Measurements from ENCODE around the gene CLASP1. TPM values are rescaled to one million over a fixed set of nuclear protein-coding genes. Genes with fewer than 3 reads are reported as not detected.

CLASP1 gene
- total RNA-seq, 2 donors from 2014 or later: 86.7 to 138 TPM

- H3K4me3 Mint-ChIP-seq: no peak overlapping the region
- H3K9me3 Mint-ChIP-seq: no peaks in the 10 kb centered on the region
- peaks cover 15% of the 10 kb centered on the region for H3K36me3 Mint-ChIP-seq (ENCODE audit: low read depth)
- peak overlapping the region; percentile 4 for H3K27ac Mint-ChIP-seq
- ATAC-seq (replicated peaks): no peak
- peaks cover 23% of the 10 kb centered on the region for H3K4me1 Mint-ChIP-seq
- H3K27me3 Mint-ChIP-seq: no peaks in the 10 kb centered on the region
Measured at GRCh38 chr2:121595012-121595891, 54.0 kb downstream of the CLASP1 start.

- Mint-ChIP-seq H3K4me3 (no peak overlapping the region), H3K27me3 (no peaks in the 10 kb centered on the region), H3K4me1 (peaks cover 20% of the 10 kb centered on the region), H3K36me3 (ENCODE audit: low read depth) (peaks cover 35% of the 10 kb centered on the region), H3K9me3 (no peaks in the 10 kb centered on the region), H3K27ac (peak overlapping the region; percentile 7)
- no peak for ATAC-seq (replicated peaks)
Measured at GRCh38 chr2:121591199-121591598, 58.1 kb downstream of the CLASP1 start.

GRCh38 chr2:121588357-121588756 is 60.9 kb downstream of the CLASP1 start:
- Mint-ChIP-seq H3K27ac (no peak overlapping the region), H3K4me3 (no peak overlapping the region), H3K4me1 (peaks cover 30% of the 10 kb centered on the region), H3K9me3 (no peaks in the 10 kb centered on the region), H3K27me3 (no peaks in the 10 kb centered on the region), H3K36me3 (ENCODE audit: low read depth) (peaks cover 43% of the 10 kb centered on the region)
- no peak for ATAC-seq (replicated peaks)

GRCh38 chr2:121587131-121587530 is 62.1 kb downstream of the CLASP1 start:
- Mint-ChIP-seq H3K27ac (no peak overlapping the region), H3K27me3 (no peaks in the 10 kb centered on the region), H3K4me3 (no peak overlapping the region), H3K4me1 (peaks cover 35% of the 10 kb centered on the region), H3K36me3 (ENCODE audit: low read depth) (peaks cover 43% of the 10 kb centered on the region), H3K9me3 (no peaks in the 10 kb centered on the region)
- no peak for ATAC-seq (replicated peaks)

GRCh38 chr2:121584741-121585140 is 64.5 kb downstream of the CLASP1 start:
- Mint-ChIP-seq H3K9me3 (no peaks in the 10 kb centered on the region), H3K4me3 (no peak overlapping the region), H3K27me3 (no peaks in the 10 kb centered on the region), H3K36me3 (ENCODE audit: low read depth) (peaks cover 26% of the 10 kb centered on the region), H3K4me1 (peaks cover 30% of the 10 kb centered on the region), H3K27ac (no peak overlapping the region)
- no peak for ATAC-seq (replicated peaks)

- Mint-ChIP-seq H3K4me3 (no peak overlapping the region), H3K27me3 (no peaks in the 10 kb centered on the region), H3K9me3 (no peaks in the 10 kb centered on the region), H3K27ac (no peak overlapping the region), H3K4me1 (peaks cover 36% of the 10 kb centered on the region), H3K36me3 (ENCODE audit: low read depth) (peaks cover 14% of the 10 kb centered on the region)
- peak; percentile 58 for ATAC-seq (replicated peaks)
Measured at GRCh38 chr2:121583555-121583954, 65.7 kb downstream of the CLASP1 start.

GRCh38 chr2:121582272-121582671 is 67.0 kb downstream of the CLASP1 start:
- no peak for ATAC-seq (replicated peaks)
- Mint-ChIP-seq H3K36me3 (ENCODE audit: low read depth) (peaks cover 8% of the 10 kb centered on the region), H3K27me3 (no peaks in the 10 kb centered on the region), H3K4me3 (no peak overlapping the region), H3K27ac (peak overlapping the region; percentile 6), H3K9me3 (no peaks in the 10 kb centered on the region), H3K4me1 (peaks cover 35% of the 10 kb centered on the region)

- Mint-ChIP-seq H3K9me3 (no peaks in the 10 kb centered on the region), H3K27me3 (no peaks in the 10 kb centered on the region), H3K4me3 (no peak overlapping the region), H3K36me3 (ENCODE audit: low read depth) (no peaks in the 10 kb centered on the region), H3K27ac (no peak overlapping the region), H3K4me1 (peaks cover 27% of the 10 kb centered on the region)
- no peak for ATAC-seq (replicated peaks)
Measured at GRCh38 chr2:121579309-121579708, 70.0 kb downstream of the CLASP1 start.

GRCh38 chr2:121577381-121577780 is 71.9 kb downstream of the CLASP1 start:
- Mint-ChIP-seq H3K36me3 (ENCODE audit: low read depth) (no peaks in the 10 kb centered on the region), H3K27me3 (no peaks in the 10 kb centered on the region), H3K4me3 (no peak overlapping the region), H3K4me1 (peaks cover 17% of the 10 kb centered on the region), H3K27ac (no peak overlapping the region), H3K9me3 (no peaks in the 10 kb centered on the region)
- no peak for ATAC-seq (replicated peaks)

GRCh38 chr2:121576263-121576662 is 73.0 kb downstream of the CLASP1 start:
- Mint-ChIP-seq H3K27ac (no peak overlapping the region), H3K4me3 (no peak overlapping the region), H3K27me3 (no peaks in the 10 kb centered on the region), H3K4me1 (peaks cover 10% of the 10 kb centered on the region), H3K36me3 (ENCODE audit: low read depth) (no peaks in the 10 kb centered on the region), H3K9me3 (no peaks in the 10 kb centered on the region)
- no peak for ATAC-seq (replicated peaks)

- Mint-ChIP-seq H3K27me3 (no peaks in the 10 kb centered on the region), H3K27ac (no peak overlapping the region), H3K4me1 (peaks cover 10% of the 10 kb centered on the region), H3K9me3 (no peaks in the 10 kb centered on the region), H3K4me3 (no peak overlapping the region), H3K36me3 (ENCODE audit: low read depth) (no peaks in the 10 kb centered on the region)
- no peak for ATAC-seq (replicated peaks)
Measured at GRCh38 chr2:121575800-121576199, 73.5 kb downstream of the CLASP1 start.

- ATAC-seq (replicated peaks): no peak
- Mint-ChIP-seq H3K27me3 (no peaks in the 10 kb centered on the region), H3K9me3 (no peaks in the 10 kb centered on the region), H3K4me3 (no peak overlapping the region), H3K4me1 (peaks cover 16% of the 10 kb centered on the region), H3K27ac (no peak overlapping the region), H3K36me3 (ENCODE audit: low read depth) (no peaks in the 10 kb centered on the region)
Measured at GRCh38 chr2:121570667-121571055, 78.6 kb downstream of the CLASP1 start.

- no peak overlapping the region for H3K27ac Mint-ChIP-seq
- H3K9me3 Mint-ChIP-seq: no peaks in the 10 kb centered on the region
- peaks cover 21% of the 10 kb centered on the region for H3K4me1 Mint-ChIP-seq
- no peaks in the 10 kb centered on the region for H3K27me3 Mint-ChIP-seq
- H3K36me3 Mint-ChIP-seq (ENCODE audit: low read depth): no peaks in the 10 kb centered on the region
- no peak for ATAC-seq (replicated peaks)
- H3K4me3 Mint-ChIP-seq: no peak overlapping the region
Measured at GRCh38 chr2:121570036-121570666, 79.1 kb downstream of the CLASP1 start.

GRCh38 chr2:121567957-121568409 is 81.3 kb downstream of the CLASP1 start:
- peak; percentile 50 for ATAC-seq (replicated peaks)
- H3K36me3 Mint-ChIP-seq (ENCODE audit: low read depth): no peaks in the 10 kb centered on the region

GRCh38 chr2:121567452-121567851 is 81.8 kb downstream of the CLASP1 start:
- ATAC-seq (replicated peaks): no peak
- Mint-ChIP-seq H3K4me1 (peaks cover 38% of the 10 kb centered on the region), H3K36me3 (ENCODE audit: low read depth) (no peaks in the 10 kb centered on the region), H3K27me3 (no peaks in the 10 kb centered on the region), H3K9me3 (no peaks in the 10 kb centered on the region), H3K27ac (no peak overlapping the region), H3K4me3 (no peak overlapping the region)

More at GRCh38 chr2:121567957-121568409, 81.3 kb downstream of the CLASP1 start:
- Mint-ChIP-seq H3K27ac (no peak overlapping the region), H3K4me1 (peaks cover 33% of the 10 kb centered on the region), H3K9me3 (no peaks in the 10 kb centered on the region), H3K4me3 (no peak overlapping the region), H3K27me3 (no peaks in the 10 kb centered on the region)

Data from activated T-helper 17 cell treated with anti-CD3 and anti-CD28 coated beads, Interleukin-2, amount 50 U/mL, for 72 hours (primary cell).